Heart right ventricle (tissue), 16 donors: Measurements from ENCODE around the gene MT1G. TPM values are rescaled to one million over a fixed set of nuclear protein-coding genes. Genes with fewer than 3 reads are reported as not detected.
A peak's percentile ranks its signal among the peaks of the same experiment; 100 is the strongest.

Experiments
- ATAC-seq, 8 donors: fragments of 200-7000 bp; cut with Tn5 transposase; one replicate each; pipeline ENCODE4 v1.9.1; 2020; ENCODE audit warnings: mild to moderate bottlenecking in 8 of 8, moderate library complexity in 8 of 8, moderate number of reproducible peaks in 1 of 8
- DNase-seq, 2 donors: peaks; one replicate each; pipeline ENCODE4 v3.0.0-alpha.2; 2020
- H3K27ac ChIP-seq, 10 donors: fragments of 200-600 bp; sonication (generic) in 2 of 10; one replicate each; pipeline versions ENCODE4 v1.5.0 to v1.8.0; 2020 to 2022; ENCODE audit warnings: mild to moderate bottlenecking in 3 of 10
- H3K27me3 ChIP-seq, 7 donors: fragments of 200-600 bp; one replicate each; pipeline ENCODE4 v1.8.0; 2021 to 2022; ENCODE audit warnings: mild to moderate bottlenecking in 2 of 7
- H3K36me3 ChIP-seq, 9 donors: fragments of 200-600 bp; sonication (generic) in 1 of 9; one replicate each; pipeline versions ENCODE4 v1.5.0 to v1.8.0; 2020 to 2022; ENCODE audit warnings: mild to moderate bottlenecking in 2 of 9
- H3K4me1 ChIP-seq, 9 donors: fragments of 200-600 bp; sonication (generic) in 1 of 9; one replicate each; pipeline versions ENCODE4 v1.5.0 to v1.8.0; 2020 to 2022; ENCODE audit warnings: mild to moderate bottlenecking in 4 of 9
- H3K4me3 ChIP-seq, 10 donors: fragments of 200-600 bp; sonication (generic) in 2 of 10; one replicate each; pipeline versions ENCODE4 v1.5.0 to v1.8.0; 2020 to 2022; ENCODE audit warnings: mild to moderate bottlenecking in 7 of 10, moderate library complexity in 2 of 10
- H3K9me3 ChIP-seq, 11 donors: fragments of 200-600 bp in 10 of 11; sonication (generic) in 2 of 11; one replicate each; pipeline versions ENCODE4 v1.5.0 to v1.8.0; 2013 to 2022; ENCODE audit warnings: mild to moderate bottlenecking in 2 of 11, control low read depth in 1 of 11, moderate library complexity in 1 of 11
- WGBS, 2 donors: extraction: QIAGEN DNeasy Blood & Tissue Kit; methylation state at CpG; one replicate each; pipeline ENCODE4 v1.1.7; 2013; ENCODE audit warnings: inconsistent platforms in 1 of 2; 5-methylcytosine and 5-hydroxymethylcytosine counted together
- intact Hi-C, 10 donors: fragments of 100-400 bp; cut with DNase I; formaldehyde crosslinking; loops; one replicate each; pipeline versions ENCODE4 v1.11.1 to v1.14.2; 2022
- polyA plus RNA-seq, 2 donors: library from polyadenylated mRNA; stranded (reverse); fragments of 200-250 nt; gene quantifications; one replicate each; pipeline ENCODE4 v1.2.3, GENCODE V29; 2013
- total RNA-seq, 10 donors: library from RNA; stranded (reverse); fragmentation: NEBNext Ultra II Directional in 3 of 10; extraction: Animal tissue kit (Norgen Biotek cat#: 25700) in 3 of 10; gene quantifications; one replicate each; pipeline versions ENCODE4 v1.2.1 to v1.2.4, GENCODE V29; 2021 to 2023
- TF ChIP-seq, protein P1 (sequence below), 9 donors: fragments of 200-600 bp; sonication (generic) in 2 of 9; IDR thresholded peaks; one replicate each; pipeline versions ENCODE4 v1.5.0 to v1.8.0; 2021 to 2022; ENCODE audit warnings: antibody characterized with exemption in 9 of 9, mild to moderate bottlenecking in 5 of 9, moderate library complexity in 1 of 9
- donor health status: Arrhythmogenic right ventricular cardiomyopathy.
- donor health status: ischemic (EF 13 %, LVEDD 7.1; RV severe dilation, severe dysfunction).
- donor health status: healthy with polysubstance abuse.
- donor health status: DM: no; HTN: yes; CAD: no.
- donor health status: DM: no; HTN: no; CAD: no.
- donor health status: ischemic (EF 25% LVEDD 6.9; RV normal size, moderate dysfunction).
- donor health status: ischemic (EF 25% LVEDD 5.7; RV mildly dilated, moderate dysfunction).
- donor health status: healthy.
- donor health status: DM: yes; HTN: yes; CAD: no.
- donor health status: Ischemic cardiomyopathy.
- donor health status: ischemic (EF 35%, LVEDD 5.7; RV mildly dilated, moderate dysfunction).
- donor health status: nonischemic (EF 11% LVEDD 7.7; RV severe dilation, severe dysfunction).
- donor health status: DM: yes; HTN: yes; CAD: no.
- donor health status: PGD.
- donor health status: ischemic (EF 29% LVEDD 5.4; RV normal size, mild dysfunction).
- donor health status: nonischemic (EF 23%, LVEDD 6.1; RV moderate dilation, normal function).

The MT1G gene
- total and polyA plus RNA-seq, 12 donors, result 0.95 to 9.0 (median 2.3) TPM; not detected in 6

DNA sequence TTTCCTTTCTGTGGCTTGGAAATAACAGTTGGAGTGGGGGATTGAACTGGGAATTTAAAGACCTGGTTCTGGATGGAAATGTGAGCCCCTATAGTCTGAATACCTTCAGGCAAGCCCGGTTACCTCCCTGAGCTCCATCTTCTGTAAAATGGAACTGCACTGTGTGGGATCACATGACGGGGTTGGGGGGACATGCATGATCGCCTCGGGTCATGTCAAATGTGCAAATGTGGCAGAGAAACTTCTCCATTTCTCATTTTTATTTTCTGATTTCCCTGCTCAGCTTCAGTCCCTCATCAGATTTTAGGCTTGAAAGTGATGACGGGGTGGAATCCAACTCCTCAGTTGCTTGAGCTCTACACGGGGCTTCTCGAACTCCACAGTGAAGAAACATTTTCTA, 14.6 kb downstream of the MT1G start:
- Histone ChIP-seq H3K4me3 (no peak overlapping the region), H3K27me3 (peaks cover 0 to 29% (median 17%) of the 10 kb centered on the region in 7 donors), H3K9me3 (no peaks in the 10 kb centered on the region), H3K36me3 (no peaks in the 10 kb centered on the region), H3K27ac (no peak overlapping the region), H3K4me1 (peaks cover 0 to 12% (median 10%) of the 10 kb centered on the region in 9 donors)
- DNase-seq (no peak), ATAC-seq (no peak)
- WGBS, 2 donors, result 81 to 85% methylated on average over 7 of the region's 7 CpGs
- TF ChIP-seq, protein P1, sequence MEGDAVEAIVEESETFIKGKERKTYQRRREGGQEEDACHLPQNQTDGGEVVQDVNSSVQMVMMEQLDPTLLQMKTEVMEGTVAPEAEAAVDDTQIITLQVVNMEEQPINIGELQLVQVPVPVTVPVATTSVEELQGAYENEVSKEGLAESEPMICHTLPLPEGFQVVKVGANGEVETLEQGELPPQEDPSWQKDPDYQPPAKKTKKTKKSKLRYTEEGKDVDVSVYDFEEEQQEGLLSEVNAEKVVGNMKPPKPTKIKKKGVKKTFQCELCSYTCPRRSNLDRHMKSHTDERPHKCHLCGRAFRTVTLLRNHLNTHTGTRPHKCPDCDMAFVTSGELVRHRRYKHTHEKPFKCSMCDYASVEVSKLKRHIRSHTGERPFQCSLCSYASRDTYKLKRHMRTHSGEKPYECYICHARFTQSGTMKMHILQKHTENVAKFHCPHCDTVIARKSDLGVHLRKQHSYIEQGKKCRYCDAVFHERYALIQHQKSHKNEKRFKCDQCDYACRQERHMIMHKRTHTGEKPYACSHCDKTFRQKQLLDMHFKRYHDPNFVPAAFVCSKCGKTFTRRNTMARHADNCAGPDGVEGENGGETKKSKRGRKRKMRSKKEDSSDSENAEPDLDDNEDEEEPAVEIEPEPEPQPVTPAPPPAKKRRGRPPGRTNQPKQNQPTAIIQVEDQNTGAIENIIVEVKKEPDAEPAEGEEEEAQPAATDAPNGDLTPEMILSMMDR (IDR thresholded peaks at IDR 0.05), result no peak
- intact Hi-C loops, result no loop called here

DNA sequence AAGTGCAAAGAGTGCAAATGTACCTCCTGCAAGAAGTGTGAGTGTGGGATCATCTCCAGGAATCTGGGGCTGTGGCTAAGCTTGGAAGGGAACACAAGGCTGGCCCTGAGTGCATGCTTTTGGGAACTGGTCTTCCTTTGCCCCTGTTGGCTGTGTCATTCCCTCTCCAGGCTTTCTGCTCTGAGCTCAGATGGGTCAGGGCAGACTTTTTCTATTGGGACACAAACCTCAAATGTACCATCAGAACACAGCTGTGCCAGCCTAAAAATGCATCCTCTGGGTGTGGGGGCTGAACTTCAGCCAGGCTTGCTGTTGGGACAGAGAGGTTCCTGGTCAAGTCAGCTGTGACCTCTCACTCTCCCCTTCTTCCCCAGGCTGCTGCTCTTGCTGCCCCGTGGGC, 15.3 kb downstream of the MT1G start:
- DNase-seq, result no peak
- H3K36me3 ChIP-seq, result no peaks in the 10 kb centered on the region
- TF ChIP-seq, protein P1 (IDR thresholded peaks at IDR 0.05), result no peak
- ATAC-seq, result no peak
- H3K9me3 ChIP-seq, result no peaks in the 10 kb centered on the region
- H3K4me1 ChIP-seq, result peaks cover 0 to 6% (median 4%) of the 10 kb centered on the region in 9 donors
- H3K4me3 ChIP-seq, result no peak overlapping the region
- intact Hi-C loops, result no loop called here
- peaks cover 0 to 35% (median 20%) of the 10 kb centered on the region in 7 donors for H3K27me3 ChIP-seq
- no peak overlapping the region for H3K27ac ChIP-seq
- 69 to 74% methylated on average over 1 of the region's 1 CpG for WGBS, 2 donors

DNA sequence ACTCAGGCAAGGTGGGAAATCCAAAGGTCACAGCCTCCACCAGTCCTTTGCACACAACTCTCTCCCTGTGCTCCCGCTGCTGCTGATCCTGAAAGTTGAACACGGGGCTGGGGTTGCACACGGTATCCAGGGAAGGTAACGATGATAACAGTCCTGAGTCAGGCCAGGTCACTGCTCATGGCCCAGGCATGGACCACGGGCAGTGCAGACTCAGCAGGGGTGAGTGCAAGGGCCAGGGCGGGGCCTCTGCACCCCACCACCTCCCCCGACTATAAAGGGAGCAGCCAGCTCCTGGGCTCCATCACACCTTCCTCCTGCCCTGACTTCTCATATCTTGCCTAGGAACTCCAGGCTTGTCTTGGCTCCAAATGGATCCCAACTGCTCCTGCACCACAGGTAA, 16.3 kb downstream of the MT1G start, which contains the start of gene MT1B:
Gene MT1B (plus strand): TSS at position 301 of the 400 bp plus-strand sequence. CDS start 68 bp downstream, at position 369.
- WGBS, 2 donors, result 67 to 68% methylated on average over 7 of the region's 7 CpGs
- ATAC-seq, result peak in 2 of 8 donors; percentile 22 to 51

DNA sequence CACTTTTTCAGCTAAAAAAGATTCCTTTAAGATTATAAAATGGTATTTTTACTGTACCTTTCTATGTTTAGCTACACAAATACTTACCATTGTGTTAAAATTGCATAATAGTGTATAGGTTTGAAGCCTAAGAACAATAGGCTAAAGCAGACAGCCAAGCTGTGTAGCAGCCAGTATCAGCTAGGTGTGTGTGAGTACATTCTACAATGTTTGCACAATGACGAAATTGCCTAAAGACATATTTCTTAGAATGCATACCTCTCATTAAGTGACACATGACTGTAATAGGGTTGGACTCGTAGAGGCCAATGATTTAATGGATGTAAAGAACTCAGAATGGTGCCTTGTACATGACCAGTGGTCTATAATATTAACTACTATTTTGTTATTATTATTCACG, 18.0 kb downstream of the MT1G start:
- ATAC-seq, result no peak
- 87 to 89% methylated on average over 3 of the region's 3 CpGs for WGBS, 2 donors

More for the DNA sequence above, 16.3 kb downstream of the MT1G start, which contains the start of gene MT1B:
- intact Hi-C loops, result no loop called here
- peaks cover 0 to 45% (median 30%) of the 10 kb centered on the region in 7 donors for H3K27me3 ChIP-seq
- no peak within 1 kb of the TSS for H3K4me3 ChIP-seq
- H3K27ac ChIP-seq, result no peak within 1 kb of the TSS
- no peaks in the 10 kb centered on the region for H3K36me3 ChIP-seq
- DNase-seq, result no peak
- TF ChIP-seq, protein P1 (IDR thresholded peaks at IDR 0.05), result no peak
- H3K9me3 ChIP-seq, result no peaks in the 10 kb centered on the region
- no peaks in the 10 kb centered on the region for H3K4me1 ChIP-seq

More for the DNA sequence above, 18.0 kb downstream of the MT1G start:
- H3K4me3 ChIP-seq, result no peak overlapping the region
- H3K36me3 ChIP-seq, result no peaks in the 10 kb centered on the region
- TF ChIP-seq, protein P1 (IDR thresholded peaks at IDR 0.05), result no peak
- H3K4me1 ChIP-seq, result no peaks in the 10 kb centered on the region
- no peak overlapping the region for H3K27ac ChIP-seq
- no peaks in the 10 kb centered on the region for H3K9me3 ChIP-seq
- no peak for DNase-seq
- peaks cover 0 to 63% (median 41%) of the 10 kb centered on the region in 7 donors for H3K27me3 ChIP-seq
- intact Hi-C loops, result loop anchor here in 1 of 10 donors (5.0 kb wide), 1 partner anchor 48 kb away; no protein-coding TSS in a partner anchor
